Esophagus squamous epithelium (tissue), 4 donors: ENCODE results near the gene GPC5.

Experiments
- POLR2A ChIP-seq, 4 donors: fragments of 450-650 bp; IDR thresholded peaks; one replicate each; pipeline ENCODE4 v1.6.1; 2017; ENCODE audit warnings: antibody characterized with exemption in 4 of 4, mild to moderate bottlenecking in 4 of 4, moderate library complexity in 3 of 4
- TF ChIP-seq, protein P1 (sequence below), 6 experiments: fragments of 450-650 bp in 4 of 6; fragments of 200-600 bp in 2 of 6; sonication (generic) in 2 of 6; IDR thresholded peaks; one replicate each; pipeline ENCODE4 v1.5.1; 2016 to 2019; ENCODE audit warnings: antibody characterized with exemption in 6 of 6, mild to moderate bottlenecking in 4 of 6, moderate library complexity in 4 of 6

DNA sequence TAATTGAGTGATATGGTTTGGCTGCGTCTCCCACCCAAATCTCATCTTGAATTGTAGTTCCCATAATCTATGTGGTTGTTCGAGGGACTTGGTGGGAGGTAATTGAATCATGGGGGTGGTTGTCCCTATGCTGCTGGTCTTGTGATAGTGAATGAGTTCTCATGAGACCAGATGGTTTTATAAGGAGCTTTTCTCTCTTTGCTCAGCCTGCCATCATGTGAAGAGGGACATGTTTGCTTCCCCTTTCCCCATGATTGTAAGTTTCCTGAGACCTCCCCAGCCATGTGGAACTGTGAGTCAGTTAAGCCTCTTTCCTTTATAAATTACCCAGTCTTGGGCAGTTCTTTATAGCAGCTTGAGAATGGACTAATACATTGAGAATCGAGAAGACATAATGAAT lies 480.1 kb downstream of the GPC5 start:
- TF ChIP-seq, protein P1, sequence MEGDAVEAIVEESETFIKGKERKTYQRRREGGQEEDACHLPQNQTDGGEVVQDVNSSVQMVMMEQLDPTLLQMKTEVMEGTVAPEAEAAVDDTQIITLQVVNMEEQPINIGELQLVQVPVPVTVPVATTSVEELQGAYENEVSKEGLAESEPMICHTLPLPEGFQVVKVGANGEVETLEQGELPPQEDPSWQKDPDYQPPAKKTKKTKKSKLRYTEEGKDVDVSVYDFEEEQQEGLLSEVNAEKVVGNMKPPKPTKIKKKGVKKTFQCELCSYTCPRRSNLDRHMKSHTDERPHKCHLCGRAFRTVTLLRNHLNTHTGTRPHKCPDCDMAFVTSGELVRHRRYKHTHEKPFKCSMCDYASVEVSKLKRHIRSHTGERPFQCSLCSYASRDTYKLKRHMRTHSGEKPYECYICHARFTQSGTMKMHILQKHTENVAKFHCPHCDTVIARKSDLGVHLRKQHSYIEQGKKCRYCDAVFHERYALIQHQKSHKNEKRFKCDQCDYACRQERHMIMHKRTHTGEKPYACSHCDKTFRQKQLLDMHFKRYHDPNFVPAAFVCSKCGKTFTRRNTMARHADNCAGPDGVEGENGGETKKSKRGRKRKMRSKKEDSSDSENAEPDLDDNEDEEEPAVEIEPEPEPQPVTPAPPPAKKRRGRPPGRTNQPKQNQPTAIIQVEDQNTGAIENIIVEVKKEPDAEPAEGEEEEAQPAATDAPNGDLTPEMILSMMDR (IDR thresholded peaks at IDR 0.05), result no peak
- TF ChIP-seq POLR2A (IDR thresholded peaks at IDR 0.05), result no peak
